GM04503 (cell line): Measurements from ENCODE around the gene POLH.
"Not testable (repeated sequence)": the region's sequence is repeated elsewhere in the genome, so short reads cannot be mapped to it uniquely, and the experiment has no call there.

ENCODE experiments used
- DNase-seq: peaks from one replicate; pipeline ENCODE4 v3.0.0-alpha.2; 2012; ENCODE audit warnings: low read depth

POLH gene

DNA sequence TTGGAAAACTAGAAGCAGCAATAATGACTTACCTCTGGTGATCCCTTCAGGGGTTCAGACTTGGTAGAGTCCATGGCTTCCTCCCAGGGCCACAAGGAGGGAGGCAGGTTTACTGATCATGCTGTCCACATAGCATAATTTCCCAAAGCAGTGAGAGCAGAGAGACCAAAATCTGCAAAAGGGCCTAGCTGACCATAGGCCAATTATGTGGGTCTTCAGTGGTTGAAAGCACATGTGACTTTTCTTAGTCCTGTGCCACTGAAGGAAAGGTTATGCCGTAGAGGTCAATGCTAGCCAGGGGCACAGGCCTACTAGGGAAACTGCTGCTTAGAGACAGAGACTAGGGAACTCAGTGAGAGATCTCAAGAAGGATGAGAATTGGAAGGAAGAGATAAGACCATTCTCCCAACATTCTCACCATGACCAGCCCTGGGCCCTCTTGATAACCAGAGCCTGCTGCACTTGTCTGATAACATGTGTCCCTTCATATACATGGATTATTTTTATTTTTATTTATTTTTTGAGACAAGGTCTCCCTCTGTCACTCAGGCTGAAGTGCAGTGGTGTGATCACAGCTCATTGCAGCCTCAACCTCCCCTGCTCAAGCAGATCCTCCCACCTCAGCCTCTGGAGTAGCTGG lies 55.1 kb downstream of the POLH start:
- no peak for DNase-seq

DNA sequence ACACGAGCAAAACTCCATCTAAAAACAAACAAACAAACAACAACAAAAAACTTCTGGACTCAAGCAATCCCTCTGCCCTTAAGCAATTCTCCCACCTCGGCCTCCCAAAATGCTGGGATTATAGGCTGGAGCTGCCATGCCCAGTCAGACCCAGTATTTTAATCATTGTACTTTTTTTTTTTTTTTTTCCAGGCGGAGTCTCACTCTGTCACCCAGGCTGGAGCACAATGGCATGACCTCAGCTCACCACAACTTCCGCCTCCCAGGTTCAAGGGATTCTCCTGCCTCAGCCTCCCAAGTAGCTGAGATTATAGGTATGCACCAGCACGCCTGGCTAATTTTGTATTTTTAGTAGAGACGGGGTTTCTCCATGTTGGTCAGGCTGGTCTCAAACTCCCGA lies 57.0 kb downstream of the POLH start:
- not testable (repeated sequence) for DNase-seq

DNA sequence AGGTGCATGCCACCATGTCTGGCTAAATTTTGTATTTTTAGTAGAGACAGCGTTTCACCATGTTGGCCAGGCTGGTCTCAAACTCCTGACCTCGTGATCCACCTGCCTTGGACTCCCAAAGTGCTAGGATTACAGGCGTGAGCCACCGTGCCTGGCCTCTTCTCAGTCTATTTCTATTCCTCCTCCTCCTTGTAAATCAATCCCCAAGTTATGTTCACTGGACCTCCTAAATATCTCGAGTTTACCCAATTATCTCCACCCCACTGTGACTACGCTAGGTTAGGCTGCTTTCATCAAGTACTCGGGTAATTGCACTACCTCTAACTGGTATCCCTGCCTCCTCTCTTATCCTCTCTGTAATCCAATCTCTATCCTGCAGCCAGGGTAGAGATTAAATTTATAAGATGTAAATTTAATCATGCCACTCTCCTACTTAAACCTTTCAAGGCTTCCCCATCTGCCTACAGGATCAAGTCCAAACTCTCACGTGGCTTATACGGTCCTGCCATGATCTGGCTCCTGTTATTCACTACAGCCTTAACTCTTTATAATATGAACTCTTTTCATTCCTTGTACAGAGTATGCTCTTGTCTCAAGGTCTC lies 58.8 kb downstream of the POLH start:
- no peak for DNase-seq

DNA sequence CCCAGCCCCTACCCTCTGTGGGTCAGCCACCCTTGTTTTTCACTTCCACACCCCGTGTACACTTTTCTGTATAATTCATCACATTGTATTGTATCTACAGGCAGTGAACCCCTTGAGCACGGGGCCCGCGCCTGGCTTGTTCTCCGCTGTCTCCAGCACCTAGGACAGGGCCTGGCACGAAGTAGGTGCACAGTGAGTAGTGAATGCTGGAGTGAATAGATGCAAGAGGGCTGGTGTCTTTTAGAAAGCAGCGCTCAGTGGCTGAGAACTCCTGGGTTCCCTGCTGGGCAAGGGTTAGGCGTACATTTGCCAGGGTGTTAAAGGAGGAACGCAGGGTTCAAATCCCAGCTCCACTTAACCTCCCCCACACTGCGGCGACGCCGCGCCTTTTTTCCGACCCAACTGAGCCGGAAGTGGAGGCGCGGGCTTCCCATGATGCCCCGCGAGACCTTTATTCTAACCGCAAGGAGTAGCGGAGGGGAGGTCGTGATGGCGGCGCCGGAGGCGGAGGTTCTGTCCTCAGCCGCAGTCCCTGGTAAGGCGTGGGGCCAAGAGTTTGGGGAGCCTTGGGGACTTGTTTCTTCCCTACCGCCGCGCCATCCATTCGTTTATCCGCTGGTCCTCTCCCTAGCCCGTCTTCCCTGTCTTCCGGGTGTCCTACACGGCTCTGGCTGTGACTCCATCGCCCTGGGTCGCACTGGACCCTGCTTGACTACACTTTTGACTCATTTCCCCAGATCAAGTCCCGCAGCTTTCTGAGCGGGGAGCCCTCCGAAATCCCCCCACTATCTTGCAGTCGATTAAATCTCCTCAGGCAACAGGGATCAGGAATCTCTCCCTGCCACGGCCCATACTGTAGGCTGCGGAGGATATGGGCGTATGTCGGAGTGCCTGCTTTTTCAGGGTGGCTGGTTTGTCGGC lies 59.7 kb downstream of the POLH start, which contains the start of gene MAD2L1BP:
Gene MAD2L1BP (plus strand): TSS at position 454 of the 921 bp plus-strand sequence. CDS start 36 bp downstream, at position 490.
- DNase-seq = no peak

DNA sequence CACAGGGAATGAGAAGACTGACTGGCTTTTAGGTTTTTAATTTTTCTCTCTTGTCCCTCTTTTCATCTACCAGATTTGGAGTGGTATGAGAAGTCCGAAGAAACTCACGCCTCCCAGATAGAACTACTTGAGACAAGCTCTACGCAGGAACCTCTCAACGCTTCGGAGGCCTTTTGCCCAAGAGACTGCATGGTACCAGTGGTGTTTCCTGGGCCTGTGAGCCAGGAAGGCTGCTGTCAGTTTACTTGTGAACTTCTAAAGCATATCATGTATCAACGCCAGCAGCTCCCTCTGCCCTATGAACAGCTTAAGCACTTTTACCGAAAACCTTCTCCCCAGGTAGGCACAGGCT lies 60.3 kb downstream of the POLH start:
- no peak for DNase-seq

DNA sequence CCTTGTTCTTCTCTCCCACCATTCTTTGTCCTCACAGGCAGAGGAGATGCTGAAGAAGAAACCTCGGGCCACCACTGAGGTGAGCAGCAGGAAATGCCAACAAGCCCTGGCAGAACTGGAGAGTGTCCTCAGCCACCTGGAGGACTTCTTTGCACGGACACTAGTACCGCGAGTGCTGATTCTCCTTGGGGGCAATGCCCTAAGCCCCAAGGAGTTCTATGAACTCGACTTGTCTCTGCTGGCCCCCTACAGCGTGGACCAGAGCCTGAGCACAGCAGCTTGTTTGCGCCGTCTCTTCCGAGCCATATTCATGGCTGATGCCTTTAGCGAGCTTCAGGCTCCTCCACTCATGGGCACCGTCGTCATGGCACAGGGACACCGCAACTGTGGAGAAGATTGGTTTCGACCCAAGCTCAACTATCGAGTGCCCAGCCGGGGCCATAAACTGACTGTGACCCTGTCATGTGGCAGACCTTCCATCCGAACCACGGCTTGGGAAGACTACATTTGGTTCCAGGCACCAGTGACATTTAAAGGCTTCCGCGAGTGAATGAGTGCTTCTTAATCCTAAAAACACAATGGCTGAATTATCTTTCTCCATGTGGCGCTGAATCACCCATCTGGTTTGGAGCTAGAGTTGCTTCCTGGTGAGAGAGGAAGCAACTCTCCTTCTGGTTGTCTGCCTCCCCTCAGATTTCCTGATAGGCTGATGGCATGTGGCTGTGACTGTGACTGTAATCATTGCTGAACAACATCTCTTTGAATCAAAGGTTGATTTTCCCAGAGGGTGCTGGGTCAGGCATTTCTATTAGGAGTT lies 64.2 kb downstream of the POLH start:
- no peak for DNase-seq

DNA sequence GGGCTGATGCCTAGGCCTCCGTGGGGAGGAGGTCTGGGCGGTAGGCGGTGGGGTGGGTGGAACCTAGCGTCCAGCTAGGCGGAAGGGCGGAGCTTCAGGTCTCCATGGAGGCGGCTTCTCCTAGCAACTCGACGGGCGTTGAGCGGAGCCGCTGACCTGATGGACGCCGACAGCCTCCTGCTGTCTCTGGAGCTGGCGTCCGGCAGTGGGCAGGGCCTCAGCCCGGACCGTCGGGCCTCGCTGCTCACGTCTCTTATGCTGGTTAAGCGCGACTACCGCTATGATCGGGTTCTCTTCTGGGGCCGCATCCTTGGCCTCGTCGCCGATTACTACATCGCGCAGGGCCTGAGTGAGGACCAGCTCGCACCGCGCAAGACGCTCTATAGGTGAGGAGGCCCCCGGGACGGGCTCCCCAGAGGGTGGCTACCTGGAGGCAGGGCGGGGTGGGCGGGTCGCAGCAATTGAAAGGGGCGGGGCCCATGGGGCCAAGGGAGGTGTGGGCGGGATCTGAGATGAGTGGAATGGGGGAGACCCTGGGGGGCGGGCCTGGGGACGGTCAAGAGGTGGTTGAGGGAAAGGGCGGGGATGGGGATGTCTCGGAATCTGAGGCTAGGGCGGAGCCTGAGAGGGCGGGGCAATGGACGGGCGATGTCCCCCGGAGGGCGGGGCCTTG lies 69.1 kb downstream of the POLH start, which contains the start of gene RSPH9:
Gene RSPH9 (plus strand): TSS at position 97 of the 673 bp plus-strand sequence. CDS start 63 bp downstream, at position 160.
- DNase-seq = no peak

DNA sequence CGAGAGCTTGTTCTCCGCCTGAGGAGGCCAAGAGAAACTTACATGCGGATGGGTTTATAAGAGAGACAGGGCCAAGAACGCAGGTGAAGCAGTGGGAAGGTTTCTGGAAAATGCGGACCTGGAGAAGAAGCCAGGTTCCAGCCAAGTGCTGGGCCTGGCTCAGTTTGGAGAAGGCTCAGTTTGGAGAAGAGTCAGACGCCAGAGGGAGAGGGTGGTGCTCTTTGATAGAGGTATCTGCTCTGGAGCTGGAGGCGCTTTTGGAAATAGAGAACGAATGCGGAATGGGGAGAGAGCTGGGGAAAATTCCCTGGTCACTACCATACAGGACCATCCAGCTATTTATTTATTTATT lies 69.6 kb downstream of the POLH start:
- no peak for DNase-seq

DNA sequence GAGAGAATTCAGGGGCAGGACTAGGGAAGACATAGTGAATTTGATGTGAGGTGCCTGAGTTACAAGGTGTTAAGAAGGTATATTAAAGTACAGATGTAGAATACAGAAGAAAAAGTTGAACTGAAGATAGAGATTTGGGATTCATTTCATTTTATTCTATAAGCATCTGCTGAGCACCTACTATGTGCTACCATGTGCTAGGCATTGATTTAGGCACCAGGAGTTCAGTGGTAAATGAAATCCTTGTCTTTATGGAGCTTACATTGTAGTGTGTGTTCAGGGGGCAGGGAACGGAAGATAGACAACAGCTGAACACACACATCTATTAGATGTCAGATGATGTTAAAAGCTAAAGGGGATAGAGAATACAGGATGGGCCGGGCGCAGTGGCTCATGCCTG lies 71.6 kb downstream of the POLH start:
- DNase-seq = no peak

DNA sequence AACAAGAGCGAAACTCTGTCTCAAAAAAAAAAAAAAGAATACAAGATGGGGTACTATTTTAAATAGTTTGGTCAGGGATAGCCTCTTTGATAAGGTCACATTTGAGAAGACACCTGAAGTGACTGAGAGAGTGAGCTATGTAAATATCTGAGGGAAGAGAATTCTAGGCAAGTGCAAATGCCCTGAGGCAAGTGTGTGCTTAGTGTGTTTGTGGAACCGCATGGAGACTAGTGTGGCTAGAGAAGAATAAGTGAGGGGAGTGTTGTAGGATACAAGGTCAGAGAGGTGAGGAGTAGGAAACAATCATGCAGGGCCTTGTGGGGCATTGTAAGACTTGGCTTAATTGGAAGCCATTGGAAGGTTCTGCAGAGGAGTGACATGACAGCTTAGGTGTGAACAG lies 72.3 kb downstream of the POLH start:
- no peak for DNase-seq

DNA sequence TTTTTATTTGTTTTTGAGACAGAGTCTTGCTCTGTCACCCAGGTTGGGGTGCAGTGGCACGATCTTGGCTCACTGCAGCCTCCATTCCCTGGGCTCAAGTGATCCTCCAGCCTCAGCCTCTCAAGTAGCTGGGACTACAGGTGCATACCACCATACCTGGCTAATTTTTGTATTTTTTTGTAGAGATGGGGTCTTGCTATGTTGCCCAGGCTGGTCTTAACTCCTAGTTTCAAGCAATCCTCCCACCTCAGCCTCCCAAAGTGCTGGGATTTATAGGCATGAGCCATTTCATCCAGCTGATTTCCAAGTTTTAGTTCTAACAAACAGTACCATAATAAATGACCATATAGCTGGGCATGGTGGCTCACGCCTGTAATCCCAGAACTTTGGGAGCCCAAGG lies 76.8 kb downstream of the POLH start:
- DNase-seq = not testable (repeated sequence)

DNA sequence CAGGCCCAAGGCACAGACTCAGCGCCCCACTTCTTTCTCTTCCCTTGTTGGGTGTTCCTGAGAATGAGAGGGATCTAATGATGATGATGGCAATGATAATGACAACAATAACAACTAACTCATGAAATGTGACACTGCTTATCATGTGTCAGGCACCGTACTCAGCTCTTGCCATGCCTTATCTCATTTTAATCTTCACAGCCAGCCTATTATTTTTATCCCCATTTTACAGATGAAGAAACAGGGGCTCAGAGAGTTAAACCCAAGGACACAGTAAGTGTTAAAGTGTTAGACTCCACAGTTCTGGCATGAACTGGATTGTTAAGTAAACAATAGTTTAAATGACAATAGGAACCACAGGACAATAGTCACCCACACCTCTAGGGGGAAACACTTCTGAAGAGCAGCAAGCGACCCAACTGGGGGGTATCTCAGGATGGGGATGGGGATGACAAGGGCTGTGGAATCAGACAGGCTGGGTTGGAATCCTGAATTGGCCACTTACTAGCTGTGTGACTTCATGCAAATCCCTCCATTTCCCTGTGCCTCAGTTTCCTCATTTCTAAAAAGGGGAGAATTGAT lies 81.3 kb downstream of the POLH start:
- DNase-seq = no peak

DNA sequence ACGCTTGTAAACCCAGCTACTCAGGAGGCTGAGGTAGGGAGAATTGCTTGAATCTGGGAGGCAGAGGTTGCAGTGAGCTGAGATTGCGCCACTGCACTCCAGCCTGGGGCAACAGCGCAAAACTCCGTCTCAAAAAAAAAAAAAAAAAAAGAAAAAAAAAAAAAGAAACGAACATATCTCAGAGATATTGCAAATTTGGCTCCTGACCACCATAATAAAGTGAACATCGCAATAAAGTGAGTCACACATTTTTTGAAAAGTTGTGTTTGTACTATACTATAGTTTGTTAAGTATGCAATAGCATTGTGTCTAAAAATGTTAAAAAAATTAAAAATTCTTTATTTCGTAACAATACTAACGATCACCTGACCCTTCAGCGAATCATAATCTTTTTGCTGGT lies 82.2 kb downstream of the POLH start:
- DNase-seq = no peak

DNA sequence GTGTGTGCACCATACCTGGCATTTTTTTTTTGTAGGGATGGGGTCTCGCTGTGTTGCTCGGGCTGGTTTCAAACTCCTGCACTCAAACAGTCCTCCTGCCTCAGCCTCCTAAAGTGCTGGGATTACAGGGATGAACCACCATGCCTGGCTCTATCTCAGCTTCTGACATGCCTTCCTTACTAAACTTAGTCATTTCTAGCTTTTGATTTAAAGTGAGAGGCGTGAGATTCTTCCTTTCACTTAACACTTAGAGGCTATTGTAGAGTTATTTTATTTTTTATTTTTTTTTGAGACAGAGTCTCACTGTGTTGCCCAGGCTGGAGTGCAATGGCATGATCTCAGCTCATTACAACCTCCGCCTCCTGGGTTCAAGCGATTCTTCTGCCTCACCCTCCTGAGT lies 87.0 kb downstream of the POLH start:
- DNase-seq = not testable (repeated sequence)
